ENCODE data around the gene RPH3AL. TPM values are rescaled to one million over a fixed set of nuclear protein-coding genes. Genes with fewer than 3 reads are reported as not detected.

The RPH3AL gene
- total RNA-seq, 2 experiments from 2014 or later = 2.4 to 2.8 TPM

DNA sequence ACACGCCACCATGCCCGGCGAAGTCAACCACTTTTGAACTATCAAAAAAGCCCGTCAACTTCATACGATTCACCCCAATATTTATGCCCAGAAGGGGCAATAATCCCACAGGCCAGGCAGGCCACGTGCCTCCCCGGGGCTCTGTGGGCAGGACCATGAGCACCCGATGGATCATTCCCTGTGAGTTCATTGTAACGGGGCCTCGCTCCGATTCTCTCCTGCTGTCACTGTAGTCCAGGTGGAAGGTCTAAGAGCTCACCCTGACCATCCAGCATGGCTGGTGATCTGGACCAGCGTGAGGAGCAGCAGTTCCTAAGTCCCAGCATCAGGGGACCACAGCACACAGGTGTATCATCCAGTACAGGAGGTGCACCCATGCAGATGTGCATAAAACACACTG is 93.7 kb downstream of the RPH3AL start:
- no peak for DNase-seq
- no peak for ATAC-seq (ENCODE audit: poor library complexity)
- Mint-ChIP-seq H3K27me3 (no peaks in the 10 kb centered on the region), H3K36me3 (ENCODE audit: low read depth) (peaks cover 11% of the 10 kb centered on the region), H3K27ac (no peak overlapping the region), H3K4me3 (no peak overlapping the region), H3K4me1 (ENCODE audit: low read depth) (no peaks in the 10 kb centered on the region), H3K9me3 (no peaks in the 10 kb centered on the region)
- Histone ChIP-seq H3K27me3 (ENCODE audit: control insufficient read depth in 1 of 2, insufficient read depth in 2 of 2, low read length in 2 of 2) (no peaks in the 10 kb centered on the region), H3K4me1 (ENCODE audit: insufficient read depth, low read length) (no peaks in the 10 kb centered on the region), H3K36me3 (ENCODE audit: insufficient read depth, low read length) (no peaks in the 10 kb centered on the region), H3K9me3 (ENCODE audit: control insufficient read depth in 1 of 2, insufficient read depth in 1 of 2, low read length in 2 of 2) (peaks cover 0 to 8% of the 10 kb centered on the region in 2 experiments), H3K27ac (ENCODE audit: low read depth in 1 of 2, low read length in 2 of 2) (no peak overlapping the region), H3K4me3 (ENCODE audit: low read length) (no peak overlapping the region)
- intact Hi-C loops (cut with DNase I, micrococcal nuclease) = no loop called here
- TF ChIP-seq, protein P1, sequence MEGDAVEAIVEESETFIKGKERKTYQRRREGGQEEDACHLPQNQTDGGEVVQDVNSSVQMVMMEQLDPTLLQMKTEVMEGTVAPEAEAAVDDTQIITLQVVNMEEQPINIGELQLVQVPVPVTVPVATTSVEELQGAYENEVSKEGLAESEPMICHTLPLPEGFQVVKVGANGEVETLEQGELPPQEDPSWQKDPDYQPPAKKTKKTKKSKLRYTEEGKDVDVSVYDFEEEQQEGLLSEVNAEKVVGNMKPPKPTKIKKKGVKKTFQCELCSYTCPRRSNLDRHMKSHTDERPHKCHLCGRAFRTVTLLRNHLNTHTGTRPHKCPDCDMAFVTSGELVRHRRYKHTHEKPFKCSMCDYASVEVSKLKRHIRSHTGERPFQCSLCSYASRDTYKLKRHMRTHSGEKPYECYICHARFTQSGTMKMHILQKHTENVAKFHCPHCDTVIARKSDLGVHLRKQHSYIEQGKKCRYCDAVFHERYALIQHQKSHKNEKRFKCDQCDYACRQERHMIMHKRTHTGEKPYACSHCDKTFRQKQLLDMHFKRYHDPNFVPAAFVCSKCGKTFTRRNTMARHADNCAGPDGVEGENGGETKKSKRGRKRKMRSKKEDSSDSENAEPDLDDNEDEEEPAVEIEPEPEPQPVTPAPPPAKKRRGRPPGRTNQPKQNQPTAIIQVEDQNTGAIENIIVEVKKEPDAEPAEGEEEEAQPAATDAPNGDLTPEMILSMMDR (IDR thresholded peaks at IDR 0.05) = no peak
- CTCF ChIA-PET = no interaction called here
- POLR2A ChIA-PET = no interaction called here

DNA sequence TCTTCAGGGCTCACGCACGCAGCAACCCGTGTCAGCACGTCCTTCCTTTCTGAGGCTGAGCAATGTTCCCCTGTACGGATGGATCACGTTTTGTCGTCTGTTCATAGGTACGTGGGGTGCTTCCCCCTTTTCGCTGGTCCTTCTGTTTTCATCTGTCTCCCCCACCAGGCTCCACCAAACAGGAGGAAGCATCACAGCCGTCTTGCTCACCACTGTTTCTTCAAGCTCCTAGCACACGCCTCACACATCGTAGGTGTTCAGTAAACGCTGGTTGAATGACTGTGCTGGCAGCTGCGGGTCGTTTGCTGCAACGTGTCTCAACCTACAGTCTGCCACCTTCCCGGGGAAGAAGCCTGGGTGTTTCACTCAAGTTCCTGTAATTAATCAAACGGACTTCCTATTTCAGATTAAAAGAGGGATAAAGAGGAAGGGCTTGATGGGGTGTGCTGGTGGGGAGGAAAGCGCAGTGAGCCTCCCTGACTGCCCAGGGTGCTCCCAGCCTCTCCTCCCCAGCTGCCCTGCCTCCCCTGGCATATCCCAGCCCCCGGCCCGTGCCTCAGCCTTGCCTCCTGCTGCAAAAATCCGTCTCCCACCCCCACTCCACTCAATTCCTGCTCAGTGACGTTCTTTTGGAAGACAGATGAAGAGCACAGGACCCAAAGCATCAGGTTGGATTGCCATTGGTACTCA is 94.4 kb downstream of the RPH3AL start:
- POLR2A ChIA-PET = no interaction called here

DNA sequence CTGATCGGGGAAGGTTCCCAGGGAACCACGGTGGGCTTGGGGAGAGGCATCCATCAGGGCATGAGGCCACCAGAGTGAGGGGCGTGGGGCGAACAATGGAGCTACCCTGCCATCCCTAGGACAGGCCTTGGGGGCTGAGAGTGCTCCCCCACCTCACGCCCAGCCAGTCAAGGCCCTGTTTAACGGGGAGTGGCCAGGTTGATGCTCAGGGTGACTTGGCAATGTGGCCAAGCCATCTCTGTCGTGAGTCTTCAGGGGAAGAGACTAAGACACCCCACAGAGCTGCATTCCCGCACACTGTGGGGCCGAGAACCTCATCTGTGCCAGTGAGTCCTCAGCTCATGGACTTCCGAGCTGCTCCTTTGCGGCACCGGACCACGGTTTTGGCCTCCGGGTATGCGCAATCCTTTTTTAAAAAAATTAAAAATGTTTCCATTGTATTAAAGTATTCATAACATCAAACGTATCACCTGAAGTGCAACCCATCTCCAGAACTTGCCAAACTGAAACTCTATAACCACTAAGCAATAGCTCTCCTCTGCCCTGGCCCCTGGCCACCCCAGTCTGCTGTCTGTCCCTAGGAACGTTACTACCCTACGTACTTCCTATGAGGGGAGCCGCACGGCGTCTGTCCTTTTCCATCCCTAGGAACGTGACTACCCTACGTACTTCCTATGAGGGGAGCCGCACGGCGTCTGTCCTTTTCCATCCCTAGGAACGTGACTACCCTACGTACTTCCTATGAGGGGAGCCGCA is 99.3 kb downstream of the RPH3AL start:
- Mint-ChIP-seq H3K4me1 (ENCODE audit: low read depth) (no peaks in the 10 kb centered on the region), H3K4me3 (no peak overlapping the region), H3K27ac (no peak overlapping the region), H3K9me3 (no peaks in the 10 kb centered on the region), H3K27me3 (no peaks in the 10 kb centered on the region), H3K36me3 (ENCODE audit: low read depth) (no peaks in the 10 kb centered on the region)
- ChIA-PET CTCF (no interaction called here), POLR2A (no interaction called here)
- Histone ChIP-seq H3K4me3 (ENCODE audit: low read length) (no peak overlapping the region), H3K36me3 (ENCODE audit: insufficient read depth, low read length) (no peaks in the 10 kb centered on the region), H3K9me3 (ENCODE audit: control insufficient read depth in 1 of 2, insufficient read depth in 1 of 2, low read length in 2 of 2) (no peaks in the 10 kb centered on the region), H3K27ac (ENCODE audit: low read depth in 1 of 2, low read length in 2 of 2) (no peak overlapping the region), H3K27me3 (ENCODE audit: control insufficient read depth in 1 of 2, insufficient read depth in 2 of 2, low read length in 2 of 2) (no peaks in the 10 kb centered on the region), H3K4me1 (ENCODE audit: insufficient read depth, low read length) (no peaks in the 10 kb centered on the region)
- ATAC-seq (ENCODE audit: poor library complexity) = no peak
- intact Hi-C loops (cut with DNase I, micrococcal nuclease) = no loop called here
- TF ChIP-seq, protein P1 (IDR thresholded peaks at IDR 0.05) = no peak
- DNase-seq = peak in 1 of 14 experiments; percentile 26

More for the DNA sequence above, 94.4 kb downstream of the RPH3AL start:
- Mint-ChIP-seq H3K4me3 (no peak overlapping the region), H3K4me1 (ENCODE audit: low read depth) (no peaks in the 10 kb centered on the region), H3K27ac (no peak overlapping the region), H3K36me3 (ENCODE audit: low read depth) (peaks cover 11% of the 10 kb centered on the region), H3K27me3 (no peaks in the 10 kb centered on the region), H3K9me3 (no peaks in the 10 kb centered on the region)
- Histone ChIP-seq H3K9me3 (ENCODE audit: control insufficient read depth in 1 of 2, insufficient read depth in 1 of 2, low read length in 2 of 2) (peaks cover 0 to 8% of the 10 kb centered on the region in 2 experiments), H3K27ac (ENCODE audit: low read depth in 1 of 2, low read length in 2 of 2) (no peak overlapping the region), H3K27me3 (ENCODE audit: control insufficient read depth in 1 of 2, insufficient read depth in 2 of 2, low read length in 2 of 2) (no peaks in the 10 kb centered on the region), H3K36me3 (ENCODE audit: insufficient read depth, low read length) (no peaks in the 10 kb centered on the region), H3K4me1 (ENCODE audit: insufficient read depth, low read length) (no peaks in the 10 kb centered on the region), H3K4me3 (ENCODE audit: low read length) (no peak overlapping the region)
- CTCF ChIA-PET = no interaction called here
- intact Hi-C loops (cut with DNase I, micrococcal nuclease) = no loop called here
- DNase-seq (no peak), ATAC-seq (ENCODE audit: poor library complexity) (no peak)
- TF ChIP-seq, protein P1 (IDR thresholded peaks at IDR 0.05) = no peak
